HEK293 (cell line): Measurements from ENCODE around the gene TYSND1.

Source experiments
- CTCF ChIA-PET: fragments of 350-600 bp; formaldehyde crosslinking; extraction: SDS; loops from one replicate; lab custom pipeline; 2021; ENCODE audit warnings: antibody characterized with exemption; lab: Yijun Ruan, JAX
- POLR2A ChIA-PET: fragments of 300-600 bp; formaldehyde crosslinking; extraction: SDS; loops from one replicate; lab custom pipeline; 2020; ENCODE audit warnings: antibody characterized with exemption, inconsistent platforms; lab: Yijun Ruan, JAX
- H3K27ac ChIP-seq: fragments of 200-500 bp; sonication (Bioruptor generic); 2 replicates; pipeline ENCODE4 v1.5.1; 2014; ENCODE audit warnings: low read depth, low read length, control low read depth, inconsistent platforms; ENCODE audit errors: extremely low read depth
- H3K36me3 ChIP-seq, 2 experiments: fragments of 200-500 bp in 1 of 2; sonication (Bioruptor generic) in 1 of 2; 1 replicate in 1 of 2; 2 replicates in 1 of 2; pipeline ENCODE4 v1.5.1; 2014 to 2017; ENCODE audit warnings: inconsistent platforms in 2 of 2, low read length in 2 of 2; ENCODE audit not compliant: control insufficient read depth in 2 of 2, insufficient read depth in 1 of 2
- H3K4me1 ChIP-seq: fragments of 200-500 bp; sonication (Bioruptor generic); 2 replicates; pipeline ENCODE4 v1.5.1; 2014; ENCODE audit warnings: mild to moderate bottlenecking, low read length, inconsistent platforms; ENCODE audit not compliant: control insufficient read depth, insufficient read depth
- H3K4me3 ChIP-seq: 2 replicates; pipeline ENCODE4 v1.5.1; 2011; ENCODE audit warnings: low read depth, mild to moderate bottlenecking, control low read depth, low read length, moderate library complexity
- H3K9me3 ChIP-seq: fragments of 200-500 bp; sonication (Bioruptor generic); 2 replicates; pipeline ENCODE4 v1.5.1; 2014; ENCODE audit warnings: low read depth, low read length, inconsistent platforms; ENCODE audit not compliant: control insufficient read depth, insufficient read depth
- KLF10 ChIP-seq: fragments of 450-650 bp; IDR thresholded peaks from 2 replicates; pipeline ENCODE4 v1.5.1; 2018; ENCODE audit warnings: missing biosample characterization, mild to moderate bottlenecking, missing genetic modification characterization
- MEIS1 ChIP-seq: sonication (generic); formaldehyde crosslinking; IDR thresholded peaks from 2 replicates; pipeline ENCODE4 v1.8.1; 2022; ENCODE audit warnings: missing genetic modification reagents, mild to moderate bottlenecking, borderline replicate concordance
- ZBTB20 ChIP-seq: fragments of 450-650 bp; formaldehyde crosslinking; IDR thresholded peaks from 2 replicates; pipeline ENCODE4 v1.5.1; 2016; ENCODE audit warnings: missing biosample characterization, missing genetic modification characterization
- ZFP3 ChIP-seq: fragments of 450-650 bp; formaldehyde crosslinking; IDR thresholded peaks from 2 replicates; pipeline ENCODE4 v1.5.1; 2016; ENCODE audit warnings: low read depth, missing biosample characterization, missing genetic modification characterization
- ZNF302 ChIP-seq: fragments of 450-650 bp; formaldehyde crosslinking; IDR thresholded peaks from 2 replicates; pipeline ENCODE4 v1.5.1; 2016; ENCODE audit warnings: missing biosample characterization, missing genetic modification characterization, low read depth
- ZNF335 ChIP-seq: fragments of 450-650 bp; formaldehyde crosslinking; conservative IDR thresholded peaks from 2 replicates; pipeline ENCODE4 v1.5.1; 2016; ENCODE audit warnings: missing biosample characterization, missing genetic modification characterization
- ZNF341 ChIP-seq: fragments of 450-650 bp; formaldehyde crosslinking; IDR thresholded peaks from 2 replicates; pipeline ENCODE4; 2016; ENCODE audit warnings: low read depth, missing biosample characterization, missing genetic modification characterization
- TF ChIP-seq, protein P1 (sequence below): fragments of 450-650 bp; IDR thresholded peaks from 2 replicates; pipeline ENCODE4 v1.5.1; 2018; ENCODE audit warnings: missing biosample characterization, missing genetic modification characterization
- TF ChIP-seq, protein P2 (sequence below): fragments of 450-650 bp; formaldehyde crosslinking; conservative IDR thresholded peaks from 2 replicates; pipeline ENCODE4 v1.5.1; 2016; ENCODE audit warnings: low read depth, missing biosample characterization, missing genetic modification characterization
- TF ChIP-seq, protein P3 (sequence below): fragments of 450-650 bp; formaldehyde crosslinking; IDR thresholded peaks from 2 replicates; pipeline ENCODE4 v1.5.1; 2017; ENCODE audit warnings: missing biosample characterization, missing genetic modification characterization
- TF ChIP-seq, protein P4 (sequence below): IDR thresholded peaks from 2 replicates; pipeline ENCODE4 v1.6.1; 2011; ENCODE audit warnings: mild to moderate bottlenecking, low read depth, low read length, borderline replicate concordance
- TF ChIP-seq, protein P5 (sequence below): fragments of 450-650 bp; formaldehyde crosslinking; IDR thresholded peaks from 2 replicates; pipeline ENCODE4 v1.5.1; 2017; ENCODE audit warnings: missing biosample characterization, missing genetic modification characterization

Gene TYSND1

DNA sequence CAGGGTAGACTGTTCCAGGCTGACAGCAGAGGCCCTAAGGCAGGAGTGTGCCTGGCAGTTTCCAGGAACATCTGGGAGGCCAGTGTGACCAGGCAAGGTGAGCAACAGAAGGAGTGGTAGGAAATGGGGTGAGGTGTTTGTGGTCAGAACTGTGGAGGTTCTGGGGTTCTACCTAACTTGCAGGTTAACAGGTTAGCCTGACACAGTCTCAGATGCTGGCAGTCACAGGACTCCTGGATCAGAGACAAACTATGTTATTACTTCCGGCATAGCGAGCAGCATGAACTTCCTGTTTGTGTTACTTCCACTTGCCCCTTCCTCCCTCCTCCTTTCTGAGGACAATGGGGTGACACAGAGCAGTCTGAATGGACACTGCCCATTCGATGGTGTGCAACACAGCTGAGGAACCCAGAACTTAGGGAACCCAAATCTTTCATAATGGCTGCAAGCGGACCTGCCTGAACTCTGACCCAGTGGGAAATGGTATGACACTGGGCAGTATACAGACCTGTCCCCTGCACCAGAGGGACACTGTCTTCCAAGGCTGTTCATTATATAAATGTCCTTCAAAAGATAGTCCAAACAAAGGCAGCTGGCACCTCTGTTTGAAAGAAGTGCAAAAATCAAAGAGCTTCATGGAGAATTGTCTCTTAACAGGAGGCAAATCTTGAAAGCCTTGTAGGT lies 27.7 kb upstream of the TYSND1 start:
- no peaks in the 10 kb centered on the region for H3K9me3 ChIP-seq
- H3K4me1 ChIP-seq = no peaks in the 10 kb centered on the region
- no peaks in the 10 kb centered on the region for H3K36me3 ChIP-seq
- ChIA-PET POLR2A (interaction anchor here (1.0 kb wide), 1 partner anchor 28 kb away, joined by 4 read pairs; the partner anchor contains the start of gene TYSND1), CTCF (interaction anchor here (1.0 kb wide), 1 partner anchor 23 kb away, joined by 4 read pairs; no protein-coding TSS in a partner anchor)
- TF ChIP-seq ZFP3 (tag by site-specific recombination) = no peak
- TF ChIP-seq, protein P1, sequence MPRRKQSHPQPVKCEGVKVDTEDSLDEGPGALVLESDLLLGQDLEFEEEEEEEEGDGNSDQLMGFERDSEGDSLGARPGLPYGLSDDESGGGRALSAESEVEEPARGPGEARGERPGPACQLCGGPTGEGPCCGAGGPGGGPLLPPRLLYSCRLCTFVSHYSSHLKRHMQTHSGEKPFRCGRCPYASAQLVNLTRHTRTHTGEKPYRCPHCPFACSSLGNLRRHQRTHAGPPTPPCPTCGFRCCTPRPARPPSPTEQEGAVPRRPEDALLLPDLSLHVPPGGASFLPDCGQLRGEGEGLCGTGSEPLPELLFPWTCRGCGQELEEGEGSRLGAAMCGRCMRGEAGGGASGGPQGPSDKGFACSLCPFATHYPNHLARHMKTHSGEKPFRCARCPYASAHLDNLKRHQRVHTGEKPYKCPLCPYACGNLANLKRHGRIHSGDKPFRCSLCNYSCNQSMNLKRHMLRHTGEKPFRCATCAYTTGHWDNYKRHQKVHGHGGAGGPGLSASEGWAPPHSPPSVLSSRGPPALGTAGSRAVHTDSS = no peak
- TF ChIP-seq, protein P2, sequence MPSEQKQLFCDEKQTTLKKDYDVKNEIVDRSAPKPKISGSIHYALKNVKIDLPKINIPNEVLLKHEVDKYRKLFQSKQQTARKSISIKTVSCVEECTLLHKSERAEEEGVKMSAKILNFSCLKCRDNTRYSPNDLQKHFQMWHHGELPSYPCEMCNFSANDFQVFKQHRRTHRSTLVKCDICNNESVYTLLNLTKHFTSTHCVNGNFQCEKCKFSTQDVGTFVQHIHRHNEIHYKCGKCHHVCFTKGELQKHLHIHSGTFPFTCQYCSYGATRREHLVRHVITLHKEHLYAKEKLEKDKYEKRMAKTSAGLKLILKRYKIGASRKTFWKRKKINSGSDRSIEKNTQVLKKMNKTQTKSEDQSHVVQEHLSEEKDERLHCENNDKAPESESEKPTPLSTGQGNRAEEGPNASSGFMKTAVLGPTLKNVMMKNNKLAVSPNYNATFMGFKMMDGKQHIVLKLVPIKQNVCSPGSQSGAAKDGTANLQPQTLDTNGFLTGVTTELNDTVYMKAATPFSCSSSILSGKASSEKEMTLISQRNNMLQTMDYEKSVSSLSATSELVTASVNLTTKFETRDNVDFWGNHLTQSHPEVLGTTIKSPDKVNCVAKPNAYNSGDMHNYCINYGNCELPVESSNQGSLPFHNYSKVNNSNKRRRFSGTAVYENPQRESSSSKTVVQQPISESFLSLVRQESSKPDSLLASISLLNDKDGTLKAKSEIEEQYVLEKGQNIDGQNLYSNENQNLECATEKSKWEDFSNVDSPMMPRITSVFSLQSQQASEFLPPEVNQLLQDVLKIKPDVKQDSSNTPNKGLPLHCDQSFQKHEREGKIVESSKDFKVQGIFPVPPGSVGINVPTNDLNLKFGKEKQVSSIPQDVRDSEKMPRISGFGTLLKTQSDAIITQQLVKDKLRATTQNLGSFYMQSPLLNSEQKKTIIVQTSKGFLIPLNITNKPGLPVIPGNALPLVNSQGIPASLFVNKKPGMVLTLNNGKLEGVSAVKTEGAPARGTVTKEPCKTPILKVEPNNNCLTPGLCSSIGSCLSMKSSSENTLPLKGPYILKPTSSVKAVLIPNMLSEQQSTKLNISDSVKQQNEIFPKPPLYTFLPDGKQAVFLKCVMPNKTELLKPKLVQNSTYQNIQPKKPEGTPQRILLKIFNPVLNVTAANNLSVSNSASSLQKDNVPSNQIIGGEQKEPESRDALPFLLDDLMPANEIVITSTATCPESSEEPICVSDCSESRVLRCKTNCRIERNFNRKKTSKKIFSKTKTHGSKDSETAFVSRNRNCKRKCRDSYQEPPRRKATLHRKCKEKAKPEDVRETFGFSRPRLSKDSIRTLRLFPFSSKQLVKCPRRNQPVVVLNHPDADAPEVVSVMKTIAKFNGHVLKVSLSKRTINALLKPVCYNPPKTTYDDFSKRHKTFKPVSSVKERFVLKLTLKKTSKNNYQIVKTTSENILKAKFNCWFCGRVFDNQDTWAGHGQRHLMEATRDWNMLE = 0 out of 2 replicates have a peak, but pooled peaks have one; percentile 38
- TF ChIP-seq, protein P3, sequence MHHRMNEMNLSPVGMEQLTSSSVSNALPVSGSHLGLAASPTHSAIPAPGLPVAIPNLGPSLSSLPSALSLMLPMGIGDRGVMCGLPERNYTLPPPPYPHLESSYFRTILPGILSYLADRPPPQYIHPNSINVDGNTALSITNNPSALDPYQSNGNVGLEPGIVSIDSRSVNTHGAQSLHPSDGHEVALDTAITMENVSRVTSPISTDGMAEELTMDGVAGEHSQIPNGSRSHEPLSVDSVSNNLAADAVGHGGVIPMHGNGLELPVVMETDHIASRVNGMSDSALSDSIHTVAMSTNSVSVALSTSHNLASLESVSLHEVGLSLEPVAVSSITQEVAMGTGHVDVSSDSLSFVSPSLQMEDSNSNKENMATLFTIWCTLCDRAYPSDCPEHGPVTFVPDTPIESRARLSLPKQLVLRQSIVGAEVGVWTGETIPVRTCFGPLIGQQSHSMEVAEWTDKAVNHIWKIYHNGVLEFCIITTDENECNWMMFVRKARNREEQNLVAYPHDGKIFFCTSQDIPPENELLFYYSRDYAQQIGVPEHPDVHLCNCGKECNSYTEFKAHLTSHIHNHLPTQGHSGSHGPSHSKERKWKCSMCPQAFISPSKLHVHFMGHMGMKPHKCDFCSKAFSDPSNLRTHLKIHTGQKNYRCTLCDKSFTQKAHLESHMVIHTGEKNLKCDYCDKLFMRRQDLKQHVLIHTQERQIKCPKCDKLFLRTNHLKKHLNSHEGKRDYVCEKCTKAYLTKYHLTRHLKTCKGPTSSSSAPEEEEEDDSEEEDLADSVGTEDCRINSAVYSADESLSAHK = peak; percentile 22; the same call in 1 of the 2 replicates
- no peak for TF ChIP-seq KLF10 (tag by site-specific recombination)
- TF ChIP-seq, protein P4, sequence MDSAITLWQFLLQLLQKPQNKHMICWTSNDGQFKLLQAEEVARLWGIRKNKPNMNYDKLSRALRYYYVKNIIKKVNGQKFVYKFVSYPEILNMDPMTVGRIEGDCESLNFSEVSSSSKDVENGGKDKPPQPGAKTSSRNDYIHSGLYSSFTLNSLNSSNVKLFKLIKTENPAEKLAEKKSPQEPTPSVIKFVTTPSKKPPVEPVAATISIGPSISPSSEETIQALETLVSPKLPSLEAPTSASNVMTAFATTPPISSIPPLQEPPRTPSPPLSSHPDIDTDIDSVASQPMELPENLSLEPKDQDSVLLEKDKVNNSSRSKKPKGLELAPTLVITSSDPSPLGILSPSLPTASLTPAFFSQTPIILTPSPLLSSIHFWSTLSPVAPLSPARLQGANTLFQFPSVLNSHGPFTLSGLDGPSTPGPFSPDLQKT = no peak
- no peak overlapping the region for H3K27ac ChIP-seq
- no peak overlapping the region for H3K4me3 ChIP-seq

DNA sequence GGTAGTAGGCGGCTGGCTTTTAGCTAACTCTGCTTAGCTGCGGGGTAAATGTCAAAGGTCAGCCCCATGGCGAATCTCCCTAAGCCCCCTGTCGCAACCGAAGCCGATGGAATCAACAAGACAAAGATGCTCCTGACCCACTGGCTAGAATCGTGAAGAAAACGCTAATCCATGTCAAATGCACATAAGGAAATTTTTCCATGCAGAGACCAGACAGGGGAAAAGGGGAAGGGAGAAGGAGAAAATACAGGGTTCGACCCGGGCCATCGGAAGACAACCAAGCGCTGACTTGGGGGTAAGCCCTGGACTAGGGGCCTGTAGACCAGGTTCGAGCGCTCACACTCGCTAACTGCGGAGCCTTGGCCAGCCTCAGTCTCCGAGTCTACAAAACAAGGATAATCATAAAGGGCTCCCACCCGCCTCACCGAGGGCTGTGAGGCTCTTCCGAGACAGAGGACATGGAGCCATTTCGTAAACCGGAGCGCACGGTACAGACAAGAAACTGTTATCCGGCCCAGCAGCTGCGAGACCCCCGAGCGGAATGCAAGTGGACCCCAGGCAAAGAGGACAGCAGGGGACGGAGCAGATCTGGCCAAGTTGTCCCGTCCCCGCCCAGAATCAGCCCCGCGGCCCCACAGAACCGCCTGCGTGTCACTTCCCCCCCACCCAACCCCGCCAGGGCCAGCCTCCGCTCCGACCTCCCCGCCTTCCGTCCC lies 23.3 kb upstream of the TYSND1 start:
- Histone ChIP-seq H3K36me3 (peaks cover 4 to 23% of the 10 kb centered on the region in 2 experiments; a peak in 2 of 3 replicates), H3K4me1 (0 out of 2 replicates have a peak, but pooled peaks cover 4% of the 10 kb centered on the region), H3K9me3 (no peaks in the 10 kb centered on the region), H3K27ac (peak overlapping the region; percentile 16; the same call in 1 of the 2 replicates), H3K4me3 (peak overlapping the region; percentile 87)
- POLR2A ChIA-PET = interaction anchor here (0.6 to 4.9 kb wide), 30 partner anchors 9 to 236 kb away, joined by 3 to 81 read pairs (median 5); partner anchors contain the start of genes AIFM2, EIF4EBP2, MACROH2A2 and PPA1
- TF ChIP-seq, protein P5, sequence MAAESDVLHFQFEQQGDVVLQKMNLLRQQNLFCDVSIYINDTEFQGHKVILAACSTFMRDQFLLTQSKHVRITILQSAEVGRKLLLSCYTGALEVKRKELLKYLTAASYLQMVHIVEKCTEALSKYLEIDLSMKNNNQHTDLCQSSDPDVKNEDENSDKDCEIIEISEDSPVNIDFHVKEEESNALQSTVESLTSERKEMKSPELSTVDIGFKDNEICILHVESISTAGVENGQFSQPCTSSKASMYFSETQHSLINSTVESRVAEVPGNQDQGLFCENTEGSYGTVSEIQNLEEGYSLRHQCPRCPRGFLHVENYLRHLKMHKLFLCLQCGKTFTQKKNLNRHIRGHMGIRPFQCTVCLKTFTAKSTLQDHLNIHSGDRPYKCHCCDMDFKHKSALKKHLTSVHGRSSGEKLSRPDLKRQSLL (tag by site-specific recombination) = peak; percentile 34; the same call in 1 of the 2 replicates
- TF ChIP-seq ZBTB20 (tag by site-specific recombination) = peak; percentile 73; the same call in 1 of the 2 replicates
- TF ChIP-seq ZNF341 = peak; percentile 70
- TF ChIP-seq ZNF302 (tag by site-specific recombination) = no peak
- TF ChIP-seq ZNF335 (tag by site-specific recombination) = peak; percentile 60
- no peak for TF ChIP-seq MEIS1 (CRISPR knock-in tag)
- CTCF ChIA-PET = interaction anchor here (0.7 to 3.3 kb wide), 4 partner anchors 23 to 195 kb away, joined by 3 to 14 read pairs (median 4); partner anchors contain the start of gene TYSND1
